Aorta (tissue), 5 donors: Measurements from ENCODE around the gene PCDH11Y. TPM values are rescaled to one million over a fixed set of nuclear protein-coding genes. Genes with fewer than 3 reads are reported as not detected.
"Not testable (repeated sequence)": the region's sequence is repeated elsewhere in the genome, so short reads cannot be mapped to it uniquely, and the experiment has no call there.

Experiments
- ATAC-seq: fragments of 200-7000 bp; cut with Tn5 transposase; one replicate; pipeline ENCODE4 v1.9.1; 2022; ENCODE audit warnings: moderate library complexity; ENCODE audit not compliant: low FRiP score
- DNase-seq, 2 donors: peaks; one replicate each; pipeline ENCODE4 v3.0.0-alpha.2; 2020
- H3K27ac ChIP-seq, 2 donors: one replicate each; pipeline ENCODE4 v1.5.1; 2013; ENCODE audit warnings: low read length in 2 of 2, mild to moderate bottlenecking in 2 of 2, moderate library complexity in 2 of 2, control low read depth in 1 of 2, inconsistent platforms in 1 of 2, low read depth in 1 of 2
- H3K27me3 ChIP-seq, 2 donors: one replicate each; pipeline ENCODE4 v1.6.1; 2013; ENCODE audit warnings: control low read depth in 1 of 2, low read length in 1 of 2, mild to moderate bottlenecking in 1 of 2, moderate library complexity in 1 of 2; ENCODE audit not compliant: insufficient read depth in 2 of 2, control insufficient read depth in 1 of 2
- H3K36me3 ChIP-seq, 2 donors: one replicate each; pipeline ENCODE4 v1.6.1; 2013; ENCODE audit warnings: control low read depth in 1 of 2, low read length in 1 of 2, mild to moderate bottlenecking in 1 of 2; ENCODE audit not compliant: insufficient read depth in 2 of 2, control insufficient read depth in 1 of 2
- H3K4me1 ChIP-seq, 2 donors: one replicate each; pipeline ENCODE4 v1.6.1; 2013; ENCODE audit warnings: low read length in 2 of 2, control low read depth in 1 of 2, mild to moderate bottlenecking in 1 of 2, moderate library complexity in 1 of 2; ENCODE audit not compliant: insufficient read depth in 2 of 2, control insufficient read depth in 1 of 2
- H3K4me3 ChIP-seq, 2 donors: one replicate each; pipeline ENCODE4 v1.5.1; 2013; ENCODE audit warnings: low read length in 2 of 2, control low read depth in 1 of 2, mild to moderate bottlenecking in 1 of 2
- H3K9me3 ChIP-seq: one replicate; pipeline ENCODE4 v1.6.1; 2013; ENCODE audit warnings: mild to moderate bottlenecking, low read length; ENCODE audit not compliant: control insufficient read depth
- WGBS, 2 donors: extraction: QIAGEN DNeasy Blood & Tissue Kit; methylation state at CpG; one replicate each; pipeline ENCODE4 v1.1.7; 2013; 5-methylcytosine and 5-hydroxymethylcytosine counted together
- intact Hi-C, 2 donors: fragments of 100-400 bp; cut with DNase I; formaldehyde crosslinking; loops; one replicate each; pipeline versions ENCODE4 v1.14.2 to v1.15.0; 2022
- polyA plus RNA-seq, 2 donors: library from polyadenylated mRNA; stranded (reverse); fragments of 200-250 nt; gene quantifications; one replicate each; pipeline ENCODE4 v1.2.3, GENCODE V29; 2013
- total RNA-seq, 2 donors: library from RNA; stranded (reverse); fragmentation: NEBNext Ultra II Directional; extraction: Animal tissue kit (Norgen Biotek cat#: 25700); gene quantifications; one replicate each; pipeline ENCODE4 v1.2.1, GENCODE V29; 2021
- donor health status: healthy with polysubstance abuse.
- donor health status: Bipolar disorder and iron deficiency.
- donor health status: DM: no; HTN: no; CAD: no.
- donor health status: DM: no; HTN: no; CAD: no.
- donor health status: DM: yes; HTN: yes; CAD: no.

Gene PCDH11Y
- total and polyA plus RNA-seq, 4 donors = 0.60 to 2.4 (median 0.88) TPM; not detected in 1

GRCh38 chrY:5776485-5776884 lies 776.4 kb downstream of the PCDH11Y start:
- 92% methylated on average over 1 of the region's 1 CpG; no CpG with 5 or more reads in 1 of the 2 donors for WGBS, 2 donors
- H3K36me3 ChIP-seq, H3K4me3 ChIP-seq, H3K4me1 ChIP-seq, H3K9me3 ChIP-seq, H3K27ac ChIP-seq, ATAC-seq, intact Hi-C loops, DNase-seq, H3K27me3 ChIP-seq: not testable (repeated sequence)
